Activated naive CD8-positive, alpha-beta T cell treated with anti-CD3 and anti-CD28 coated beads for 36 hours (primary cell): ENCODE data around the gene DOK6. TPM values are rescaled to one million over a fixed set of nuclear protein-coding genes. Genes with fewer than 3 reads are reported as not detected.
"Not testable (repeated sequence)": the region's sequence is repeated elsewhere in the genome, so short reads cannot be mapped to it uniquely, and the experiment has no call there.

Source experiments
- DNase-seq: peaks from one replicate; pipeline ENCODE4 v3.0.0; 2021
- H3K27ac Mint-ChIP-seq: one replicate; pipeline ENCODE4 v1.8.0; 2022; ENCODE audit warnings: mild to moderate bottlenecking, moderate library complexity, mixed read lengths
- H3K27me3 Mint-ChIP-seq: one replicate; pipeline ENCODE4 v1.8.0; 2022; ENCODE audit warnings: mild to moderate bottlenecking, mixed read lengths
- H3K36me3 Mint-ChIP-seq: one replicate; pipeline ENCODE4 v1.8.0; 2021; ENCODE audit warnings: mild to moderate bottlenecking, mixed read lengths
- H3K4me1 Mint-ChIP-seq: one replicate; pipeline ENCODE4 v1.8.0; 2021; ENCODE audit warnings: mixed read lengths
- H3K4me3 Mint-ChIP-seq: one replicate; pipeline ENCODE4 v1.8.0; 2022; ENCODE audit warnings: mild to moderate bottlenecking, moderate library complexity, mixed read lengths
- H3K9me3 Mint-ChIP-seq: one replicate; pipeline ENCODE4 v1.8.0; 2022; ENCODE audit warnings: mixed read lengths
- total RNA-seq, 2 experiments: library from RNA; stranded (reverse); gene quantifications; one replicate each; pipeline ENCODE4 v1.2.3, GENCODE V29; 2021

The DOK6 gene
- total RNA-seq, 2 experiments from 2014 or later: not detected

- H3K4me3 Mint-ChIP-seq: no peak overlapping the region
- DNase-seq: no peak
- H3K9me3 Mint-ChIP-seq: peaks cover 3% of the 10 kb centered on the region
- no peak overlapping the region for H3K27ac Mint-ChIP-seq
- no peaks in the 10 kb centered on the region for H3K27me3 Mint-ChIP-seq
- H3K36me3 Mint-ChIP-seq: peaks cover 23% of the 10 kb centered on the region
- H3K4me1 Mint-ChIP-seq: no peaks in the 10 kb centered on the region
Observed at GRCh38 chr18:69817335-69817940, 416.8 kb downstream of the DOK6 start.

GRCh38 chr18:69819460-69819859 lies 418.8 kb downstream of the DOK6 start:
- H3K9me3 Mint-ChIP-seq: peaks cover 3% of the 10 kb centered on the region
- peaks cover 27% of the 10 kb centered on the region for H3K36me3 Mint-ChIP-seq
- no peak overlapping the region for H3K4me3 Mint-ChIP-seq
- no peaks in the 10 kb centered on the region for H3K27me3 Mint-ChIP-seq
- no peak for DNase-seq
- no peaks in the 10 kb centered on the region for H3K4me1 Mint-ChIP-seq
- no peak overlapping the region for H3K27ac Mint-ChIP-seq

GRCh38 chr18:69820538-69820937 lies 419.9 kb downstream of the DOK6 start:
- Mint-ChIP-seq H3K9me3 (peaks cover 3% of the 10 kb centered on the region), H3K27ac (no peak overlapping the region), H3K36me3 (peaks cover 26% of the 10 kb centered on the region), H3K4me3 (no peak overlapping the region), H3K27me3 (no peaks in the 10 kb centered on the region), H3K4me1 (no peaks in the 10 kb centered on the region)
- DNase-seq: no peak

GRCh38 chr18:69830189-69830588 lies 429.5 kb downstream of the DOK6 start:
- peaks cover 5% of the 10 kb centered on the region for H3K4me1 Mint-ChIP-seq
- no peak for DNase-seq

GRCh38 chr18:69834980-69835379 lies 434.3 kb downstream of the DOK6 start:
- DNase-seq, H3K4me3 Mint-ChIP-seq, H3K27ac Mint-ChIP-seq, H3K27me3 Mint-ChIP-seq, H3K4me1 Mint-ChIP-seq, H3K9me3 Mint-ChIP-seq: not testable (repeated sequence)
- peaks cover 13% of the 10 kb centered on the region for H3K36me3 Mint-ChIP-seq

More at GRCh38 chr18:69830189-69830588, 429.5 kb downstream of the DOK6 start:
- H3K27ac Mint-ChIP-seq: no peak overlapping the region
- H3K36me3 Mint-ChIP-seq: peaks cover 17% of the 10 kb centered on the region
- no peaks in the 10 kb centered on the region for H3K9me3 Mint-ChIP-seq
- no peaks in the 10 kb centered on the region for H3K27me3 Mint-ChIP-seq
- no peak overlapping the region for H3K4me3 Mint-ChIP-seq

- Mint-ChIP-seq H3K27me3 (no peaks in the 10 kb centered on the region), H3K36me3 (peaks cover 2% of the 10 kb centered on the region), H3K9me3 (no peaks in the 10 kb centered on the region), H3K4me1 (no peaks in the 10 kb centered on the region), H3K4me3 (no peak overlapping the region), H3K27ac (no peak overlapping the region)
- DNase-seq: no peak
Observed at GRCh38 chr18:69838003-69838402, 437.3 kb downstream of the DOK6 start.

GRCh38 chr18:69838620-69839411 lies 438.1 kb downstream of the DOK6 start:
- no peak overlapping the region for H3K4me3 Mint-ChIP-seq
- H3K9me3 Mint-ChIP-seq: no peaks in the 10 kb centered on the region
- no peaks in the 10 kb centered on the region for H3K27me3 Mint-ChIP-seq
- H3K4me1 Mint-ChIP-seq: no peaks in the 10 kb centered on the region
- DNase-seq: peak; percentile 10
- no peak overlapping the region for H3K27ac Mint-ChIP-seq
- H3K36me3 Mint-ChIP-seq: peaks cover 2% of the 10 kb centered on the region

GRCh38 chr18:69839497-69839896 lies 438.8 kb downstream of the DOK6 start:
- Mint-ChIP-seq H3K27me3 (no peaks in the 10 kb centered on the region), H3K36me3 (peaks cover 2% of the 10 kb centered on the region), H3K4me3 (no peak overlapping the region), H3K27ac (no peak overlapping the region), H3K9me3 (no peaks in the 10 kb centered on the region), H3K4me1 (no peaks in the 10 kb centered on the region)
- no peak for DNase-seq

GRCh38 chr18:69840001-69840400 lies 439.3 kb downstream of the DOK6 start:
- no peak overlapping the region for H3K4me3 Mint-ChIP-seq
- no peaks in the 10 kb centered on the region for H3K4me1 Mint-ChIP-seq
- no peak overlapping the region for H3K27ac Mint-ChIP-seq
- no peaks in the 10 kb centered on the region for H3K27me3 Mint-ChIP-seq
- H3K36me3 Mint-ChIP-seq: peaks cover 2% of the 10 kb centered on the region
- H3K9me3 Mint-ChIP-seq: no peaks in the 10 kb centered on the region
- DNase-seq: no peak

- Mint-ChIP-seq H3K36me3 (peaks cover under 1% of the 10 kb centered on the region), H3K9me3 (no peaks in the 10 kb centered on the region), H3K4me1 (no peaks in the 10 kb centered on the region), H3K4me3 (no peak overlapping the region), H3K27me3 (no peaks in the 10 kb centered on the region), H3K27ac (no peak overlapping the region)
- no peak for DNase-seq
Observed at GRCh38 chr18:69840445-69840844, 439.8 kb downstream of the DOK6 start.

GRCh38 chr18:69841117-69841516 lies 440.4 kb downstream of the DOK6 start:
- no peaks in the 10 kb centered on the region for H3K9me3 Mint-ChIP-seq
- no peak overlapping the region for H3K27ac Mint-ChIP-seq
- H3K27me3 Mint-ChIP-seq: no peaks in the 10 kb centered on the region
- DNase-seq: no peak
- H3K36me3 Mint-ChIP-seq: no peaks in the 10 kb centered on the region
- no peak overlapping the region for H3K4me3 Mint-ChIP-seq
- H3K4me1 Mint-ChIP-seq: no peaks in the 10 kb centered on the region

GRCh38 chr18:69843015-69843414 lies 442.3 kb downstream of the DOK6 start:
- Mint-ChIP-seq H3K27ac (no peak overlapping the region), H3K4me3 (no peak overlapping the region), H3K27me3 (no peaks in the 10 kb centered on the region), H3K36me3 (no peaks in the 10 kb centered on the region), H3K9me3 (no peaks in the 10 kb centered on the region), H3K4me1 (no peaks in the 10 kb centered on the region)
- no peak for DNase-seq

GRCh38 chr18:69844656-69845055 lies 444.0 kb downstream of the DOK6 start:
- no peaks in the 10 kb centered on the region for H3K4me1 Mint-ChIP-seq
- no peaks in the 10 kb centered on the region for H3K9me3 Mint-ChIP-seq
- no peak overlapping the region for H3K4me3 Mint-ChIP-seq
- no peak for DNase-seq
- H3K27ac Mint-ChIP-seq: no peak overlapping the region
- no peaks in the 10 kb centered on the region for H3K27me3 Mint-ChIP-seq
- no peaks in the 10 kb centered on the region for H3K36me3 Mint-ChIP-seq

GRCh38 chr18:69845593-69846506 lies 445.2 kb downstream of the DOK6 start:
- Mint-ChIP-seq H3K4me3 (no peak overlapping the region), H3K27ac (no peak overlapping the region), H3K27me3 (no peaks in the 10 kb centered on the region), H3K4me1 (no peaks in the 10 kb centered on the region), H3K36me3 (no peaks in the 10 kb centered on the region), H3K9me3 (no peaks in the 10 kb centered on the region)
- DNase-seq: no peak

GRCh38 chr18:69853051-69853450 lies 452.4 kb downstream of the DOK6 start:
- H3K27me3 Mint-ChIP-seq: no peaks in the 10 kb centered on the region
- H3K27ac Mint-ChIP-seq: no peak overlapping the region
- peaks cover 22% of the 10 kb centered on the region for H3K36me3 Mint-ChIP-seq
- DNase-seq: no peak
- H3K4me1 Mint-ChIP-seq: no peaks in the 10 kb centered on the region
- no peak overlapping the region for H3K4me3 Mint-ChIP-seq
- peaks cover 3% of the 10 kb centered on the region for H3K9me3 Mint-ChIP-seq
